ENCODE measurements around the gene SKP1.

SKP1 gene

GRCh38 chr5:134113902-134114875 lies 62.6 kb downstream of the SKP1 start, which contains the start of gene TCF7:
Gene TCF7, plus strand, starts transcription at chr5:134114681. Its CDS starts 226 bp downstream, at chr5:134114907.
- peak; percentile 65 for DNase-seq (ENCODE audit: low read depth)

- DNase-seq (ENCODE audit: low read depth): no peak
Measured at GRCh38 chr5:134113363-134113889, 63.3 kb downstream of the SKP1 start.

GRCh38 chr5:134112726-134113362 lies 63.9 kb downstream of the SKP1 start:
- no peak for DNase-seq (ENCODE audit: low read depth)

GRCh38 chr5:134111741-134112647 lies 64.8 kb downstream of the SKP1 start:
- DNase-seq (ENCODE audit: low read depth): no peak

GRCh38 chr5:134110382-134110781 lies 66.4 kb downstream of the SKP1 start:
- DNase-seq (ENCODE audit: low read depth): no peak

- DNase-seq (ENCODE audit: low read depth): no peak
Measured at GRCh38 chr5:134107779-134108178, 69.0 kb downstream of the SKP1 start.

GRCh38 chr5:134106991-134107701 lies 69.6 kb downstream of the SKP1 start:
- DNase-seq (ENCODE audit: low read depth): no peak

- no peak for DNase-seq (ENCODE audit: low read depth)
Measured at GRCh38 chr5:134103998-134104654, 72.6 kb downstream of the SKP1 start.

DNA sequence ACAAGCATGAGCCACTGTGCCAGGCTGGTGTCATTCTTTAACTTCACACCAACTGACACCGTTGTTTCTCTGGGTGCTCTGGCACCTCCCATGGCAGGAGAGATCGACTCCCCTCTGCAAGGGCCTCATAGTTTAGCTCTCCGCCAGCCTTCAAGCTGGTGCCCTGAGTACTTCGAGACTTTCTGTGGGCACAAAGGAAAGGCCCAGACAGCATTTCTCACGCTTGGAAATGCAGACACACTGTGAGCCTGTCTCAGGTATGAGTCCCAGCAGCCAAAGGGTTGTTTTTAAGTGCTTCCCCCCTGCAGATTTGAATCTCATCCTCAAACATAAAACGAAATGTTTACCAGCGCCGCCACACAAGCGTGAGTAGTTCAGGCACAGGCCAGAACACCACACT lies 73.4 kb downstream of the SKP1 start:
- no peak for DNase-seq (ENCODE audit: low read depth)

GRCh38 chr5:134101686-134102439 lies 74.9 kb downstream of the SKP1 start:
- DNase-seq (ENCODE audit: low read depth): peak; percentile 74

GRCh38 chr5:134100283-134101091 lies 76.3 kb downstream of the SKP1 start:
- DNase-seq (ENCODE audit: low read depth): peak; percentile 78

- no peak for DNase-seq (ENCODE audit: low read depth)
Measured at GRCh38 chr5:134099939-134100282, 76.8 kb downstream of the SKP1 start.

GRCh38 chr5:134099288-134099872 lies 77.4 kb downstream of the SKP1 start:
- no peak for DNase-seq (ENCODE audit: low read depth)
